SK-MEL-5 (cell line): ENCODE data around the gene ZSCAN9. TPM values are rescaled to one million over a fixed set of nuclear protein-coding genes. Genes with fewer than 3 reads are reported as not detected.

Experiments
- DNase-seq: peaks from one replicate; pipeline ENCODE4 v3.0.0-alpha.2; 2016; ENCODE audit warnings: low read depth, low spot score
- in situ Hi-C: cut with HindIII; loops from 2 replicates; pipeline ENCODE4 v1.10.0; 2016; ENCODE audit warnings: low sequenced_read_pairs, high pct_unique_total_duplicates, low pct_unique_long_range_greater_than_20kb
- polyA plus RNA-seq, 2 experiments: library from polyadenylated mRNA; depleted of rRNA; stranded (reverse); fragments of >200 nt; gene quantifications; 2 replicates each; pipeline ENCODE4 v1.2.3, GENCODE V29; 2015
- total RNA-seq: library from RNA; depleted of rRNA; stranded (reverse); fragments of >200 nt; shearing (Covaris generic); gene quantifications from 2 replicates; pipeline ENCODE4 v1.2.3, GENCODE V29; 2014; rRNA removed

ZSCAN9 gene
- total RNA-seq = 9.0 and 9.9 TPM in 2 replicates
- 7.8 and 9.4 TPM in 2 replicates for polyA plus RNA-seq (2015; cell fraction: cytosol; rRNA removed)
- 69.3 and 78.2 TPM in 2 replicates for polyA plus RNA-seq (2015; cell fraction: nucleus; rRNA removed)

GRCh38 chr6:28225056-28225834, at the start of gene ZSCAN9:
Gene ZSCAN9, plus strand, starts transcription at chr6:28225275. Its CDS starts 1,810 bp downstream, at chr6:28227085.
- in situ Hi-C loops = no loop called here
- DNase-seq = peak; percentile 79

- no peak for DNase-seq
- in situ Hi-C loops = no loop called here
Measured at GRCh38 chr6:28176373-28176772, 48.7 kb upstream of the ZSCAN9 start.

- in situ Hi-C loops = no loop called here
- no peak for DNase-seq
Measured at GRCh38 chr6:28182255-28182654, 42.8 kb upstream of the ZSCAN9 start.

DNA sequence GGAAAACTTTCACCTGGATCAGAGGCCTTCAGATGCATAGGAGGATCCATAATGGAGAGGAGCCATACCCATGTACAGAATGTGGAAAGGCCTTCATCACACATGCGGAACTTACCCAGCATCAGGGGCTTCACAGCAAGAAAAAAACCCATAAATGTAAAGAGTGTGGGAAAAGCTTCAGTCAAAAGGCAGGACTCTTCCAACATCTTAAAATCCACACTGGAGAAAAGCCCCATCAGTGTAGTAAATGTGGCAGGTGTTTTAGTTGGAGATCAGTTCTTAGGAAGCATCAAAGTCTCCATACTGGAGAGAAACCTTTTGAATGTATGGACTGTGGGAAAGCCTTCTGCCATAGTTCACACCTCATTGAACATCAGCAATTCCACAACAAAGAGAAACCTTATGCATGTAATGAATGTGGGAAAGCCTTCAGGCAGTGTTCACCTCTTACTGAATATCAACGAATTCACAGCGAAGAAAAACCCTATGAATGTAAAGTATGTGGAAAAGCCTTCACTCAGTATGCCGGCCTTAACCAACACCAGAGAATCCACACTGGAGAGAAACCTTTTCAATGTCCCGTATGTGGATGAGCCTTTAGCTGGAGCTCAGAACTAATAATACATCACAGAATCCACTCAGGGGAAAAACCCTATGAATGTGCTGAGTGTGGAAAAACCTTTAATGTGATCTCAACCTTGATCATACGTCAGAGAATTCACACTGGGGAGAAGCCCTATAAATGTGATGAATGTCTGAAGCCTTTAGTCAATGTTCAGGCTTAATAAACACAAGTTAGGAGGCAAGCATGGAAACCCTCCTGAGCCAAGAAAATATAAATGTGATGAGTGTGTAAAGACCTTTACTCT, 36.7 kb upstream of the ZSCAN9 start:
- no peak for DNase-seq
- in situ Hi-C loops = no loop called here

GRCh38 chr6:28200020-28200419, 25.1 kb upstream of the ZSCAN9 start:
- DNase-seq = no peak
- in situ Hi-C loops = no loop called here

- DNase-seq = no peak
- in situ Hi-C loops = no loop called here
Measured at GRCh38 chr6:28203201-28203600, 21.9 kb upstream of the ZSCAN9 start.

DNA sequence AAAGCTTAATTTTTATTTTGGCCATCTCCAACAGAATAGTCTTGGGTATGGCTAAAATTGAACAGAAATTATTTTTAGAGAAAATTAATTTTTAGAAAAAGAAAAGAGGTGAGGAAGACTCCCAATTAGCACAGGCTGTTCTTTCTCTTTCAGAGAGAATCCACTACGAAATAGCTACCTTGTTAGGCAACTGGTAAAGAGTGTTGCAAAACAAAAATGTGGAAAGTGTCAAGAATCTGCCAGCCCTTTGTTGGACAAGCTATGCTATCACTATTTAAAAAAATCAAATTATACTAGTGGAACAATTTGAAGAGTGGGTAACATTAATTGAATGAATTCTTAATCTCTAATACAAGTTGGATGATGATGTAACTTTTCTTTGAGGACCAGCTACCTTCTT, 19.2 kb upstream of the ZSCAN9 start:
- DNase-seq = no peak
- in situ Hi-C loops = no loop called here

- in situ Hi-C loops = no loop called here
- DNase-seq = no peak
Measured at GRCh38 chr6:28206527-28206926, 18.5 kb upstream of the ZSCAN9 start.

DNA sequence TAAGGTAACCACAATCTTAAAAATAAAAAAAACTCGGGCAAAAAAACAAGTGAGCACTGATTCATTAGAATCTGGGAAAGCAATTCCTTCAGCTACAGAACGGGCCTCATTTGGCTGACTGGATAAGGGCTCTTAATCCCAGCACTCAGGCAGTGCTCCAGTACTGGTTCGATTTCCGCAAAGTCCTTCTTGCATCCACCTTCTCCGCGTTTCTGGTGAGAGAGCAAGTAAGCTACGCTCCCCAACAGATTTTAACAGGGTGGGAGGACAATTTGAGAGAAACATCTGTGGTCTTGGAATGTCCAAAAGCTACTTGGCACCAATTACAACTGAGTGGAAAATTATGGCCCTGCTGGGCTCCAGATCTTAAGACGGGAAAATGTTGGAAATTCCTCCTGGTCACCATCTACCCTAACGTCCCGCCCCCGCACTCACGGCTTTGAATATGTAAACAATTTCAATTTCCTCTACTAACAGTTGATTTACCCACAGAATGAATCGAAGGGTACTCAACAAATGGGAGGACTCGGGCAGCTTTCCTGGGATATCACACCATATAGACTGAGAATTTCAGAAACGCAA, 18.1 kb upstream of the ZSCAN9 start:
- DNase-seq = no peak
- in situ Hi-C loops = no loop called here

DNA sequence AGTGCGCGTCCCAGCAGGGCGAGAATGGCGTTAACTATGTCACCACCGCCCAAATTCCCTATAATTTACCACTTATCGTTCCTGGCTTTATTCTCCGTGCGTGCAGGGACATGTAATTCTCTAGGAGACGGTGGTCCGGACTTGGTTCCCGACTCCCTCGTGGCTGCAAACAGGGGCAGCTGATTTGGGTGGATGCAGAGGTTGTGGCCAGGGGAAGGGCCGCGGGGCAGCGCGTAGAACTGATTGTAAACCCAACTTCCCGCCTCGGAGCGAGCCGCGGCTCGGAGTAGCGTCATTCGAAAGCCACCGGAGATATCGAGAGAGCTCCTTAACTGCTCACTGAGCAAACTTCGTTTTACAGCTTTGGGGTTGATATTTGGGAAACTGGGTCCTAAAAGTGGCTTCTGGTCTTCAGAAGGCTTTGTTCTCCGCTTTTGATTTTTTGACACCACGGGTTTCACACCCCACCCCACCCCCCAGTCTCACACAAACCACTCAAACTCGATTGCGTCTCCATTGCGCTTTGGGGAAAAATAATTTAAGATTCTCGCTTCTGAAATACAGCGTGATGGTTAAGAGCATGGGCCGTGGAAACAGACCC, 17.5 kb upstream of the ZSCAN9 start:
- in situ Hi-C loops = no loop called here
- no peak for DNase-seq

DNA sequence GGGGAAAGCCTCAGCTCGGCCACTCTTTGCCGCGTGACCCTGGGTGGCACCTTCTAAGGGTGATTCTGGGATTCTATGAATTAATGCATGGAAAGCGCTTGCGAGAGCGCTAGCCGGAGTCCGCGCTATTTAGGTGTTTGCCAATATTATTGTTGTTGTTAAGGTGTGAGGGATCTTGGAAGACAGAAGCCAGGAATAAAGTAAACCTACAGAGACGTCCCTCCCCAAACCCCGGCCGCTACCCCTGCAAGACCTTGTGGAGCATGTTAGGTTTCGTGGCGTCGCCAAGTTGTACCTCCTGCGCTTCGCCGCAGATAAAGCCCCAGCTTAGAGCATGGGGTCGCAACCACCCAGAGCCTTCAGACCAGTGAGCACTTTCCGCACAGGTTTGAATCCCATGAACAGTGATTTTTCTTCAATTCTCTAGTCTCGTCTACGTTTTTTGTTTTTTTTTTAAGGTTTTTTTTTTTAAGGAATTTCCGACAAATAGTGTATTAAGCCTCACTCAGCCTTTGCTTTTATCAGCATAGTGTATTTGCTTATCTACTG, 16.9 kb upstream of the ZSCAN9 start:
- in situ Hi-C loops = no loop called here

GRCh38 chr6:28209753-28210535, 15.1 kb upstream of the ZSCAN9 start:
- no peak for DNase-seq
- in situ Hi-C loops = no loop called here

More for the DNA sequence above, 16.9 kb upstream of the ZSCAN9 start:
- DNase-seq = no peak

- DNase-seq = no peak
- in situ Hi-C loops = no loop called here
Measured at GRCh38 chr6:28211840-28212509, 13.1 kb upstream of the ZSCAN9 start.

- DNase-seq = peak; percentile 88
- in situ Hi-C loops = no loop called here
Measured at GRCh38 chr6:28212510-28213212, 12.4 kb upstream of the ZSCAN9 start.

DNA sequence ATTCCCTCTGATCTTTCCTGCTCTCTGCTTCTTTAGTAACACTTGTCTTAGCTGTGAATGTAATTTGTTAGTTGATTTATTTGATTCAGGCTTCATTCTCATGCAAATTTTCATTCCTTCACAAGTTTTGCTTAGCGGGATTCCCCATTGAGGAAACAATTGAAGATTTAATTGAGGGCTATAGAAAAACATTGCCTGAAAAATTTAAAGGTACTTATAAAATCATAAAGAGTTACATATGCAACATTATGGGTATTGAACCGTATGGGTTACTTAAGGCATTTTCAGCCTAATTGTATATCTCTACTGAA, 11.9 kb upstream of the ZSCAN9 start:
- no peak for DNase-seq
- in situ Hi-C loops = no loop called here

DNA sequence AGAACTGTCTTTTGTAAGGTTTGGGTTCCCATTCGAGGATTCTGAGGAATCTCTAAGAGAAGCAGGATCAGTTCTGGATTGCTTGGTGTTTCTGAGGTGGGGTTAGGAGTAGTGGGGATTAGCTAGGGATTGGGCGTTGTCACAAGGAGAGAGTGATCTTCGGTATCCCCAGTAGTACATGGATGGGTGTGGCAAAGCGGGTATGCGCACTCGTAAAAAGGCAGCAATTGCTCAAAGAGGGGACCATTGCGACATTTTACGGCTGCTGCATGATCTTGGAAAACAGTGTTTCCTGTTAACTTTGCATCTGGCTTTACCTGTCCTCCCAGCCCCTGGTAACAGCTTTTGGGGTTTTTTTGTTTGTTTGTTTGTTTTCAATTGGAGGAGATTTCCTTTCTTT, 9.7 kb upstream of the ZSCAN9 start:
- no peak for DNase-seq
- in situ Hi-C loops = no loop called here
